ENCODE results near the gene HDAC7. TPM values are rescaled to one million over a fixed set of nuclear protein-coding genes. Genes with fewer than 3 reads are reported as not detected.
A peak's percentile ranks its signal among the peaks of the same experiment; 100 is the strongest.

Gene HDAC7
- total RNA-seq (100 to 1,000 TPM; 142 to 192 (median 165) TPM), total RNA-seq (84.7 to 367 (median 188) reads per million in 29 experiments)
- total RNA-seq (2013), result 50.0 TPM

DNA sequence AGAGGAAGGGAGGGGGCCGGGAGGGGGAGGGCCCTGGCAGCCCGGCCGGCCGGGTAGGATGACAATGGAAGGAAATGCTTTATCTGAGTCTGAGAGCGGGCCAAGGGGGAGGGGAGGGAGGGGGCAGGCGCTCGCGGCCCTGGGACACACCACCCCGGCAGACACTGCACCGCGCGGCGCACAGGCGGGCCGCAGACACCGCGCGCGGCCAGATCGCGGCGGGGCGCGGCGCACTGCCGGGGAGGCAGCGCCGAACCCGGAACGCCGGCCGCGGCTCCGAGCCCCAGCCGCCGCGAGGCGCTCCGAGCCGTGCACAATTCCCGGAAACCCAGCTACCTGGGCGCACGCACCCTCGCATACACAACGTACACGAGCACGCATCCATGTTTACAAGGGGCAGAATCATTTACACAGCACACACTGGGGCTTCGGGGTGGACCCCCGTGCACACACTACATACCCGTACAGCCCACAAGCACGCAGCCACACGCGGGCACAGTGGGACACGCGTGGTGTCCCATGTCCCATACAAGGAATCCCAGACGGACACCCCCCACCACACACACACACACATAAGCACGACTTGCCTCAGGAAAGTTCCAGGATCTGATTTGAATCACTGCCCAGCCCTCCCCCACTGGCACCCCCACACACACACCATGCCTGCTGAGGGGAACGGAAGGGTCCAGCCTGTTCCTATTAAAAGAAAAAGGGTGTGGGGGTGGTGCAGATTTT lies at the start of gene HDAC7:
Gene HDAC7 (minus strand): TSS at position 8 of the 735 bp plus-strand sequence. CDS start 118 bp downstream, outside the sequence.
- peak; percentile 65 to 67 (median 67) for ATAC-seq (replicated peaks in 1 of 4)
- peaks cover 52 to 84% of the 10 kb centered on the region in 2 experiments for H3K4me1 ChIP-seq (ENCODE audit: control insufficient read depth in 1 of 2, extremely low read depth in 1 of 2, insufficient read depth in 2 of 2, low read length in 2 of 2)
- H3K27ac ChIP-seq (ENCODE audit: low read length), result peak within 1 kb of the TSS; percentile 95
- DNase-seq, result peak; percentile 44 to 82 (median 57)
- peaks cover 0 to 2% of the 10 kb centered on the region in 2 donors for H3K36me3 ChIP-seq (ENCODE audit: control insufficient read depth in 2 of 2, extremely low read depth in 1 of 2, insufficient read depth in 1 of 2, low read length in 1 of 2)
- peak within 1 kb of the TSS; percentile 90 to 97 (median 95) for H3K4me3 Mint-ChIP-seq
- H3K4me3 ChIP-seq (ENCODE audit: control insufficient read depth in 1 of 2, extremely low read depth in 1 of 2, low read length in 1 of 2), result peak within 1 kb of the TSS; percentile 85 to 86
- no peaks in the 10 kb centered on the region for H3K27me3 ChIP-seq (replicated peaks in 1 of 2; ENCODE audit: control insufficient read depth in 2 of 2, extremely low read depth in 1 of 2, insufficient read depth in 2 of 2, low read length in 1 of 2)
- ChIA-PET CTCF (interaction anchor here (0.6 to 1.6 kb wide), 4 partner anchors 13 to 76 kb away, joined by 3 to 6 read pairs (median 4); no protein-coding TSS in a partner anchor), POLR2A (interaction anchor here in 1 of 2 donors (0.5 to 2.0 kb wide), 2 partner anchors 10 to 12 kb away, joined by 4 to 10 read pairs; no protein-coding TSS in a partner anchor)
- WGBS (ENCODE audit: insufficient coverage), result under 1% methylated on average over 49 of the region's 58 CpGs
- H3K27me3 Mint-ChIP-seq, result no peaks in the 10 kb centered on the region
- H3K9me3 Mint-ChIP-seq, result no peaks in the 10 kb centered on the region
- H3K36me3 Mint-ChIP-seq, result peaks cover under 1% of the 10 kb centered on the region
- peaks cover 81 to 87% (median 86%) of the 10 kb centered on the region in 3 donors for H3K4me1 Mint-ChIP-seq
- H3K9me3 ChIP-seq, result no peaks in the 10 kb centered on the region
- peak within 1 kb of the TSS; percentile 98 for H3K27ac Mint-ChIP-seq

DNA sequence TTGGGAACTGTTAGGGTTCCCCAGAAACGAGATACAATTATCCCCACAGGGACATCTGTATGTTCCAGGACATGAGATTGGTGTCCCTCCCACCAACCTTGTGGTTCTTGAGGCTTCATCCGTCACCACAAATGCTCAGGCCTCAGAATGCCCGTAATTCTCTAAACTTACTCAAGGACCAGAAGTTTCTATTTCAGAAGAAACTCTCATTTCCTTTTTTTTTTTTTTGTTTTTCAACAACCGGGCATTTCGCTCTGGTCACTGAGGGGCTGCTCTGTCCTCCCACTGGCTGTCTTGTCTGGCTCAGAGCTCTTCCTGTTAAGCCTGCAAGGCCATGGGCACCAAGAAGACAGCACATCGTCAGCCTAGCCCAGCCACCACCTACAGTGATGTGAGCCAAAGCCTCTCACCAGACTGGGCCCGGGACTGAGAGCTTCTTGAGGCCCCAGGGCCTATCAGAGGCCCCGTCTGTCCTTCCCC lies 48.9 kb upstream of the HDAC7 start:
- Mint-ChIP-seq H3K27me3 (no peaks in the 10 kb centered on the region), H3K4me3 (no peak overlapping the region), H3K4me1 (no peaks in the 10 kb centered on the region), H3K9me3 (no peaks in the 10 kb centered on the region), H3K36me3 (no peaks in the 10 kb centered on the region), H3K27ac (no peak overlapping the region)
- DNase-seq (no peak), ATAC-seq (replicated peaks in 1 of 4) (no peak)
- ChIA-PET CTCF (no interaction called here), POLR2A (no interaction called here)
- Histone ChIP-seq H3K4me1 (ENCODE audit: control insufficient read depth in 1 of 2, extremely low read depth in 1 of 2, insufficient read depth in 2 of 2, low read length in 2 of 2) (no peaks in the 10 kb centered on the region), H3K27me3 (replicated peaks in 1 of 2; ENCODE audit: control insufficient read depth in 2 of 2, extremely low read depth in 1 of 2, insufficient read depth in 2 of 2, low read length in 1 of 2) (no peaks in the 10 kb centered on the region), H3K4me3 (ENCODE audit: control insufficient read depth in 1 of 2, extremely low read depth in 1 of 2, low read length in 1 of 2) (no peak overlapping the region), H3K27ac (ENCODE audit: low read length) (no peak overlapping the region), H3K9me3 (no peaks in the 10 kb centered on the region), H3K36me3 (ENCODE audit: control insufficient read depth in 2 of 2, extremely low read depth in 1 of 2, insufficient read depth in 1 of 2, low read length in 1 of 2) (no peaks in the 10 kb centered on the region)
- WGBS (ENCODE audit: insufficient coverage), result 70% methylated on average over 7 of the region's 8 CpGs

DNA sequence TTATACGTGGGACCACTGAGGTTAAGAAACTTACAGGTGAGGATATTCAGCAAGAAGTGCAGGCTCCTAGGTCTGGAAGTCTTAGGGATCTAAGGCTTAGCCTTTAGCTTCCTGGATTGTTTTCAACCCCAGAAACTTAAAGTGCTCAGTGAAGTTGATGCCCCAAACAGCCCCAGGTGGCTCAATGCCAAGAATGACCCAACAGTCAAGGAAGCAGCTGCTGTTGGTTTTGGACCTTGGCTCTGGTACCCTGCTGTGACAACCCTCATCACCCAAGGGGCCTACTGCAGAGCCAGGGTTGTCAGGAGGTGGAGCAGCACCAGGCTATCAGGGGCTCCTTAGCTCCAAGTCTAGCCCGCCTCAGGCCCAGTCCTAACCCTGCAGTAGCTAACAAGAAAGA lies 48.3 kb upstream of the HDAC7 start:
- Mint-ChIP-seq H3K27ac (no peak overlapping the region), H3K36me3 (no peaks in the 10 kb centered on the region), H3K4me1 (no peaks in the 10 kb centered on the region), H3K9me3 (no peaks in the 10 kb centered on the region), H3K4me3 (no peak overlapping the region), H3K27me3 (no peaks in the 10 kb centered on the region)
- H3K9me3 ChIP-seq, result no peaks in the 10 kb centered on the region
- ATAC-seq (replicated peaks in 1 of 4) (no peak), DNase-seq (no peak)
- POLR2A ChIA-PET, result no interaction called here
- no peaks in the 10 kb centered on the region for H3K4me1 ChIP-seq (ENCODE audit: control insufficient read depth in 1 of 2, extremely low read depth in 1 of 2, insufficient read depth in 2 of 2, low read length in 2 of 2)
- no peaks in the 10 kb centered on the region for H3K36me3 ChIP-seq (ENCODE audit: control insufficient read depth in 2 of 2, extremely low read depth in 1 of 2, insufficient read depth in 1 of 2, low read length in 1 of 2)
- WGBS (ENCODE audit: insufficient coverage), result no CpG with 5 or more reads among the region's 2 CpGs
- no peak overlapping the region for H3K27ac ChIP-seq (ENCODE audit: low read length)
- no peak overlapping the region for H3K4me3 ChIP-seq (ENCODE audit: control insufficient read depth in 1 of 2, extremely low read depth in 1 of 2, low read length in 1 of 2)
- CTCF ChIA-PET, result no interaction called here
- peaks cover 0 to 2% of the 10 kb centered on the region in 2 experiments for H3K27me3 ChIP-seq (replicated peaks in 1 of 2; ENCODE audit: control insufficient read depth in 2 of 2, extremely low read depth in 1 of 2, insufficient read depth in 2 of 2, low read length in 1 of 2)

DNA sequence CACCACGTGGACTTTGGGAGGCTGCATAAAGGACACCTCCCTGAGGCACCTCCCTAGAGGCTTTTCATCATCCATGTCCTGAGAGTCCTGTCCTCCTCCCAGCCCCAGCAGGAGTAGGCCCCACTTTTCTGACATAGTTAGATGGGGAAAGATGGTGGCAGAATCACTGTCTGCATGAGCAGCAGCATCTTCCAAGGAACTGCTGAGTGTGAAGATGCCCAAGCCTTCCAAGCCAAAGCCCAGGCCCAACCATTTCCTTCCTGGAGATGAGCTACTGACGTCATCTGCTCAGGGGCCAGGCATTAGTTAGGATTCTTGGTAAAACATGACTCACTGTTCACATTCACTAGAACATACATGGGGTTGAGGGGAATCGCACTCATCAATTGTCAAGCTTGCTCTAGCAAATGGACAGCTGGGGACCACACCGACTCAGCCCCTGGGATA lies 47.8 kb upstream of the HDAC7 start:
- Mint-ChIP-seq H3K36me3 (no peaks in the 10 kb centered on the region), H3K4me1 (no peaks in the 10 kb centered on the region), H3K27ac (peak overlapping the region in 1 of 2 donors; percentile 4), H3K27me3 (no peaks in the 10 kb centered on the region), H3K4me3 (no peak overlapping the region), H3K9me3 (no peaks in the 10 kb centered on the region)
- no CpG with 5 or more reads among the region's 4 CpGs for WGBS (ENCODE audit: insufficient coverage)
- DNase-seq (no peak), ATAC-seq (replicated peaks in 1 of 4) (no peak)
- Histone ChIP-seq H3K27ac (ENCODE audit: low read length) (no peak overlapping the region), H3K4me1 (ENCODE audit: control insufficient read depth in 1 of 2, extremely low read depth in 1 of 2, insufficient read depth in 2 of 2, low read length in 2 of 2) (no peaks in the 10 kb centered on the region), H3K4me3 (ENCODE audit: control insufficient read depth in 1 of 2, extremely low read depth in 1 of 2, low read length in 1 of 2) (no peak overlapping the region), H3K9me3 (no peaks in the 10 kb centered on the region), H3K36me3 (ENCODE audit: control insufficient read depth in 2 of 2, extremely low read depth in 1 of 2, insufficient read depth in 1 of 2, low read length in 1 of 2) (no peaks in the 10 kb centered on the region), H3K27me3 (replicated peaks in 1 of 2; ENCODE audit: control insufficient read depth in 2 of 2, extremely low read depth in 1 of 2, insufficient read depth in 2 of 2, low read length in 1 of 2) (peaks cover 0 to 2% of the 10 kb centered on the region in 2 experiments)
- CTCF ChIA-PET, result no interaction called here
- POLR2A ChIA-PET, result no interaction called here

DNA sequence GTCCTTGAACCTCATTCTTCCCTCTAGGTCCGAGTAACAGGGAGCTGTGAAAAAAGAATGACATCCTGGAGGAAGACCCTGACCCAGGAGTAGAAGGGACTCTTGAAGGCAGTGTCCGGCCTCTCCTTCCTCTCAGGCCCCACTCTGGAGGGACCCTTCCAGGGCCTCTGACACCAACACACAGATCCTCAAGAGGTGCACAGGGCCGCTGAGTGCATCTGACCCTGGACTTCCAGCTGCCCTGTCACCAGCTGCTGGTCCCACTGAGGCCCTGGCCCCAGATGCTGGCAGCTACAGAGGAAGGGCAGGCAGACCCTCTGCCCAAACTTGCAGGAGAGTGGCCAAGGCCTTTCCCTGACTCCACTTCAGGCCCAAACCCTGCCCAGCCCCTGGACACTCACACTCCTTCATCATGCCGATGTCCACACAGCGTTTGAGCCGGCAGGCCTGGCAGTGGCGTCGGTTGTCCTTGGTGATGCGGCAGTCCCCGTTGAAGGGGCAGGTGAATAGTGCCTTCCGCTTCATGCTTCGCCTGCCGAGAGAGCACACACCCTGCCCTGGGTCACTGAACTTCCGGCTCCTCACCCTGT lies 45.0 kb upstream of the HDAC7 start:
- POLR2A ChIA-PET, result no interaction called here
- CTCF ChIA-PET, result no interaction called here
- Histone ChIP-seq H3K9me3 (no peaks in the 10 kb centered on the region), H3K4me1 (ENCODE audit: control insufficient read depth in 1 of 2, extremely low read depth in 1 of 2, insufficient read depth in 2 of 2, low read length in 2 of 2) (no peaks in the 10 kb centered on the region), H3K27me3 (replicated peaks in 1 of 2; ENCODE audit: control insufficient read depth in 2 of 2, extremely low read depth in 1 of 2, insufficient read depth in 2 of 2, low read length in 1 of 2) (peaks cover 0 to 2% of the 10 kb centered on the region in 2 experiments), H3K27ac (ENCODE audit: low read length) (no peak overlapping the region), H3K36me3 (ENCODE audit: control insufficient read depth in 2 of 2, extremely low read depth in 1 of 2, insufficient read depth in 1 of 2, low read length in 1 of 2) (no peaks in the 10 kb centered on the region), H3K4me3 (ENCODE audit: control insufficient read depth in 1 of 2, extremely low read depth in 1 of 2, low read length in 1 of 2) (no peak overlapping the region)
- 94% methylated on average over 13 of the region's 14 CpGs for WGBS (ENCODE audit: insufficient coverage)
- no peak overlapping the region for H3K4me3 Mint-ChIP-seq
- no peak for DNase-seq
- no peaks in the 10 kb centered on the region for H3K36me3 Mint-ChIP-seq
- H3K27me3 Mint-ChIP-seq, result no peaks in the 10 kb centered on the region
- no peak for ATAC-seq (replicated peaks in 1 of 4)
- H3K27ac Mint-ChIP-seq, result no peak overlapping the region
- no peaks in the 10 kb centered on the region for H3K9me3 Mint-ChIP-seq
- H3K4me1 Mint-ChIP-seq, result no peaks in the 10 kb centered on the region

DNA sequence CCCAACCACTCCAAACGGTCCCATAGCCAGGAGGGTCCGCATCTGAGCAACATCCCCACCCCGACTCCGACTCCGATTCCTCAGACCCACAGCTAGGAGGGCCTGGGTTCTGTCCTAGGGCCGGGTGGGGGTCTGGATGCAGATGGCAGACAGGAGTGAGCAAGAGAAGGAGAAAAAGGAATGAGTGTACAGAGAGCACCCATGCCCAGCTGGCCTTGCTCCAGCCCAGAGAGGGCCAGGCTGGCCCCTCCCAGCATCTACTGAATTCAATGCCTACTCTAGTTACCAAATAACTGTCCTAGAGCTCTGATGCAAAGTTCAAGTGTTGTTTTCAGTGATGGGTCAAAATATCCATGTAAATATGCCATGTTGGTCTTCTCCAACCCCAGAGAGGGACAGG lies 44.3 kb upstream of the HDAC7 start:
- Mint-ChIP-seq H3K4me3 (no peak overlapping the region), H3K4me1 (peaks cover 0 to 3% (median 0%) of the 10 kb centered on the region in 3 donors), H3K27ac (no peak overlapping the region), H3K36me3 (no peaks in the 10 kb centered on the region), H3K27me3 (no peaks in the 10 kb centered on the region), H3K9me3 (no peaks in the 10 kb centered on the region)
- Histone ChIP-seq H3K27me3 (replicated peaks in 1 of 2; ENCODE audit: control insufficient read depth in 2 of 2, extremely low read depth in 1 of 2, insufficient read depth in 2 of 2, low read length in 1 of 2) (peaks cover 0 to 2% of the 10 kb centered on the region in 2 experiments), H3K27ac (ENCODE audit: low read length) (no peak overlapping the region), H3K4me1 (ENCODE audit: control insufficient read depth in 1 of 2, extremely low read depth in 1 of 2, insufficient read depth in 2 of 2, low read length in 2 of 2) (no peaks in the 10 kb centered on the region), H3K9me3 (no peaks in the 10 kb centered on the region), H3K36me3 (ENCODE audit: control insufficient read depth in 2 of 2, extremely low read depth in 1 of 2, insufficient read depth in 1 of 2, low read length in 1 of 2) (no peaks in the 10 kb centered on the region), H3K4me3 (ENCODE audit: control insufficient read depth in 1 of 2, extremely low read depth in 1 of 2, low read length in 1 of 2) (no peak overlapping the region)
- DNase-seq (no peak), ATAC-seq (replicated peaks in 1 of 4) (no peak)
- 60% methylated on average over 1 of the region's 6 CpGs for WGBS (ENCODE audit: insufficient coverage)
- CTCF ChIA-PET, result no interaction called here
- POLR2A ChIA-PET, result no interaction called here
